ENCODE measurements around the gene PTPRG. TPM values are rescaled to one million over a fixed set of nuclear protein-coding genes. Genes with fewer than 3 reads are reported as not detected.

Gene PTPRG
- 176 and 181 TPM in 2 replicates for total RNA-seq (2013; cell fraction: nucleolus; rRNA removed)
- total RNA-seq (2014; rRNA removed) (2.5 and 3.0 TPM in 2 replicates), total RNA-seq (2014; rRNA removed; fragmentation: Illumina TruSeq; extraction: Trizol) (2.3 and 2.4 TPM in 2 replicates), total RNA-seq (2021) (3.0 and 3.2 TPM in 2 replicates), polyA plus RNA-seq (2011; rRNA removed) (20.7 and 22.2 TPM in 2 replicates), polyA plus RNA-seq (2014; fragmentation: Illumina TruSeq; extraction: Trizol) (1.7 and 2.0 TPM in 2 replicates), polyA plus RNA-seq (2014; fragmentation: Nextera tagmentation; extraction: Ambion mirVana) (under 1 TPM; 0.29 to 0.42 TPM), polyA plus RNA-seq (2014; rRNA removed) (1.0 and 1.3 TPM in 2 replicates), polyA plus RNA-seq (2016; fragmentation: Nextera tagmentation; extraction: Ambion mirVana) (under 1 TPM; 0.62 to 0.72 TPM), polyA minus RNA-seq (2011; rRNA and poly(A)+ RNA removed) (77.6 and 83.6 TPM in 2 replicates), Bru-seq, nascent RNA (percentile 63 among the genes with signal in this experiment), BruChase-seq, experiment 1, labeled RNA remaining after a 6-hour chase (percentile 63 among the genes with signal in this experiment), BruChase-seq, experiment 2, labeled RNA remaining after a 2-hour chase (percentile 59 among the genes with signal in this experiment)
- polyA plus RNA-seq (2011; ENCODE audit: low read depth): 0.09 TPM
- polyA plus RNA-seq (2011; cell fraction: cytosol; rRNA removed): 13.0 and 15.2 TPM in 2 replicates
- polyA plus RNA-seq (2011; cell fraction: nucleus; rRNA removed): 26.3 and 30.4 TPM in 2 replicates
- polyA plus RNA-seq (2012): 0.05 and 0.06 TPM in 2 replicates
- polyA minus RNA-seq (2011; cell fraction: cytosol; rRNA and poly(A)+ RNA removed): 24.1 and 26.8 TPM in 2 replicates
- polyA minus RNA-seq (2011; cell fraction: nucleus; rRNA and poly(A)+ RNA removed): 86.3 and 180 TPM in 2 replicates
- long read RNA-seq, experiment 1, partial matches to known transcripts: 5 of 8 reads
- long read RNA-seq, experiment 1, other reads (novel, unspliced or antisense): 3 of 8 reads
- long read RNA-seq, experiment 2, partial matches to known transcripts: 14 of 40 reads
- long read RNA-seq, experiment 2, other reads (novel, unspliced or antisense): 26 of 40 reads

DNA sequence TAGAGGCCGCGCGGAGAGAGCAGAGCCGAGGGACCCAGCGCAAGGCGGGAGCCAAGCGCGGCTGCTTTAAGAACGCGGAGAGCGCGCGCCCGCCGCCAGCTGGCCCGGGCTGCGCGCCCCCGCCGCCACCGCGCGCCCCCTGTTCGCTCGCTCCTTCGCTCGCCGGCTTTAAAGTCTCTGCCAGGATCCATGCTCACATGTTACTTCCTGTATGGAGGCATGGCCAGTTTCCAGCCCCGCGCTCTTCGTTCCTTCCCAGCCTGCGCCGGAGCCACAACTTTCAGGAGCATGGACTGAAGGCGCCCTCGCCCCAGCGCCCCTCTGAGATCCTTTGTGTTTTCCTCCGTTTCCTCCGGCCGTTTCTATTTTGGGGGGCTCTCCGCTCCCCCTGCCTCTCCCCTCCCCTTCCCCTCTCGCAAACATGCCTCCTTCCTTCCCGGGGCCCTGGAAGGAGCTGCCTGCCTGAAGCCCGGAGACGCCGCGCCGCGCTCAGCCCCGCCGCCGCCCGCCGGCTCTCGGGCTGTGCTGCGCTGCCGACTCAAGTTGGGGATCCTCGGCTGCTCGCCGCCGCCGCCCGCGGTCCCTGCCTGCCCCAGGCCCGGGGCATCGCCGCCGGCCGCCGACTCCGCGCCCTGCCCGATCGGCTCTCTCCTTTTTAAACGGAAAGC is at the start of gene PTPRG:
Gene PTPRG, plus strand, starts transcription at position 198 of the 668 bp plus-strand sequence. CDS start 717 bp downstream, outside the sequence.
- ATAC-seq (peak; percentile 61), DNase-seq (ENCODE audit: low read depth, low spot score) (no peak), FAIRE-seq (no peak)
- POLR2A ChIA-PET: interaction anchor here (0.5 to 3.4 kb wide), 16 partner anchors 9 to 1483 kb away, joined by 3 to 15 read pairs (median 6); no protein-coding TSS in a partner anchor
- Histone ChIP-seq H3K9ac (ENCODE audit: control insufficient read depth, insufficient read depth, low read length) (no peak within 1 kb of the TSS), H3K27me3 (replicated peaks in 1 of 2; ENCODE audit: control insufficient read depth in 2 of 2, insufficient read depth in 2 of 2, low read length in 1 of 2) (peaks cover 5 to 20% of the 10 kb centered on the region in 2 experiments), H3K27ac (ENCODE audit: control insufficient read depth, insufficient read depth) (no peak within 1 kb of the TSS), H3K4me3 (peak within 1 kb of the TSS; percentile 59), H3K4me1 (ENCODE audit: control insufficient read depth, insufficient read depth, low read length) (no peaks in the 10 kb centered on the region), H2AFZ (ENCODE audit: control insufficient read depth, low read depth, low read length) (no peak within 1 kb of the TSS), H3K36me3 (ENCODE audit: control insufficient read depth in 2 of 2, insufficient read depth in 2 of 2, low read length in 1 of 2) (no peaks in the 10 kb centered on the region), H4K20me1 (ENCODE audit: control insufficient read depth, insufficient read depth) (no peaks in the 10 kb centered on the region), H3K9me3 (replicated peaks; ENCODE audit: control insufficient read depth, insufficient read depth, low read length) (no peaks in the 10 kb centered on the region; the same call in 2 of the 3 replicates), H3K79me2 (ENCODE audit: control insufficient read depth, insufficient read depth, low read length) (no peaks in the 10 kb centered on the region), H3K4me2 (ENCODE audit: control insufficient read depth, insufficient read depth) (peak within 1 kb of the TSS; percentile 70)
- RAD21 ChIA-PET (ENCODE audit: unreplicated experiment): interaction anchor here (0.6 to 2.5 kb wide), 20 partner anchors 9 to 554 kb away, joined by 3 to 9 read pairs (median 4); no protein-coding TSS in a partner anchor
- CTCF ChIA-PET: interaction anchor here (0.6 to 1.4 kb wide), 10 partner anchors 17 to 627 kb away, joined by 3 to 12 read pairs (median 3); no protein-coding TSS in a partner anchor
- SMC1A ChIA-PET (ENCODE audit: uncharacterized antibody, unreplicated experiment): interaction anchor here (0.7 to 1.8 kb wide), 12 partner anchors 16 to 626 kb away, joined by 3 to 5 read pairs (median 3); no protein-coding TSS in a partner anchor
- intact Hi-C loops (cut with micrococcal nuclease; ENCODE audit: unreplicated experiment) (loop anchor here (5.0 to 10.0 kb wide), 8 partner anchors 76 to 626 kb away; no protein-coding TSS in a partner anchor), in situ Hi-C loops (cut with MboI) (loop anchor here (10.0 kb wide), 1 partner anchor 623 kb away; no protein-coding TSS in a partner anchor)
- BruUV-seq (replicated peaks): TSS peak; percentile 48
- WGBS (ENCODE audit: insufficient coverage, insufficient replicate concordance, low lambda C conversion rate, missing lambda C conversion rate): 4% methylated on average over 69 of the region's 74 CpGs
- TF ChIP-seq, protein P1, sequence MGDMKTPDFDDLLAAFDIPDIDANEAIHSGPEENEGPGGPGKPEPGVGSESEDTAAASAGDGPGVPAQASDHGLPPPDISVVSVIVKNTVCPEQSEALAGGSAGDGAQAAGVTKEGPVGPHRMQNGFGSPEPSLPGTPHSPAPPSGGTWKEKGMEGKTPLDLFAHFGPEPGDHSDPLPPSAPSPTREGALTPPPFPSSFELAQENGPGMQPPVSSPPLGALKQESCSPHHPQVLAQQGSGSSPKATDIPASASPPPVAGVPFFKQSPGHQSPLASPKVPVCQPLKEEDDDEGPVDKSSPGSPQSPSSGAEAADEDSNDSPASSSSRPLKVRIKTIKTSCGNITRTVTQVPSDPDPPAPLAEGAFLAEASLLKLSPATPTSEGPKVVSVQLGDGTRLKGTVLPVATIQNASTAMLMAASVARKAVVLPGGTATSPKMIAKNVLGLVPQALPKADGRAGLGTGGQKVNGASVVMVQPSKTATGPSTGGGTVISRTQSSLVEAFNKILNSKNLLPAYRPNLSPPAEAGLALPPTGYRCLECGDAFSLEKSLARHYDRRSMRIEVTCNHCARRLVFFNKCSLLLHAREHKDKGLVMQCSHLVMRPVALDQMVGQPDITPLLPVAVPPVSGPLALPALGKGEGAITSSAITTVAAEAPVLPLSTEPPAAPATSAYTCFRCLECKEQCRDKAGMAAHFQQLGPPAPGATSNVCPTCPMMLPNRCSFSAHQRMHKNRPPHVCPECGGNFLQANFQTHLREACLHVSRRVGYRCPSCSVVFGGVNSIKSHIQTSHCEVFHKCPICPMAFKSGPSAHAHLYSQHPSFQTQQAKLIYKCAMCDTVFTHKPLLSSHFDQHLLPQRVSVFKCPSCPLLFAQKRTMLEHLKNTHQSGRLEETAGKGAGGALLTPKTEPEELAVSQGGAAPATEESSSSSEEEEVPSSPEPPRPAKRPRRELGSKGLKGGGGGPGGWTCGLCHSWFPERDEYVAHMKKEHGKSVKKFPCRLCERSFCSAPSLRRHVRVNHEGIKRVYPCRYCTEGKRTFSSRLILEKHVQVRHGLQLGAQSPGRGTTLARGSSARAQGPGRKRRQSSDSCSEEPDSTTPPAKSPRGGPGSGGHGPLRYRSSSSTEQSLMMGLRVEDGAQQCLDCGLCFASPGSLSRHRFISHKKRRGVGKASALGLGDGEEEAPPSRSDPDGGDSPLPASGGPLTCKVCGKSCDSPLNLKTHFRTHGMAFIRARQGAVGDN (IDR thresholded peaks at IDR 0.05): no peak
- TF ChIP-seq HCFC1 (IDR thresholded peaks at IDR 0.05; ENCODE audit: low read length): peak; percentile 9; the same call in 1 of the 2 replicates
- TF ChIP-seq, protein P2, sequence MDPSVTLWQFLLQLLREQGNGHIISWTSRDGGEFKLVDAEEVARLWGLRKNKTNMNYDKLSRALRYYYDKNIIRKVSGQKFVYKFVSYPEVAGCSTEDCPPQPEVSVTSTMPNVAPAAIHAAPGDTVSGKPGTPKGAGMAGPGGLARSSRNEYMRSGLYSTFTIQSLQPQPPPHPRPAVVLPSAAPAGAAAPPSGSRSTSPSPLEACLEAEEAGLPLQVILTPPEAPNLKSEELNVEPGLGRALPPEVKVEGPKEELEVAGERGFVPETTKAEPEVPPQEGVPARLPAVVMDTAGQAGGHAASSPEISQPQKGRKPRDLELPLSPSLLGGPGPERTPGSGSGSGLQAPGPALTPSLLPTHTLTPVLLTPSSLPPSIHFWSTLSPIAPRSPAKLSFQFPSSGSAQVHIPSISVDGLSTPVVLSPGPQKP (IDR thresholded peaks at IDR 0.05; ENCODE audit: low read depth, low read length): no peak
- TF ChIP-seq SMARCA5 (IDR thresholded peaks at IDR 0.05): no peak
- no peak for TF ChIP-seq SUZ12 (IDR thresholded peaks at IDR 0.05; ENCODE audit: unreplicated experiment)
- TF ChIP-seq, protein P3, sequence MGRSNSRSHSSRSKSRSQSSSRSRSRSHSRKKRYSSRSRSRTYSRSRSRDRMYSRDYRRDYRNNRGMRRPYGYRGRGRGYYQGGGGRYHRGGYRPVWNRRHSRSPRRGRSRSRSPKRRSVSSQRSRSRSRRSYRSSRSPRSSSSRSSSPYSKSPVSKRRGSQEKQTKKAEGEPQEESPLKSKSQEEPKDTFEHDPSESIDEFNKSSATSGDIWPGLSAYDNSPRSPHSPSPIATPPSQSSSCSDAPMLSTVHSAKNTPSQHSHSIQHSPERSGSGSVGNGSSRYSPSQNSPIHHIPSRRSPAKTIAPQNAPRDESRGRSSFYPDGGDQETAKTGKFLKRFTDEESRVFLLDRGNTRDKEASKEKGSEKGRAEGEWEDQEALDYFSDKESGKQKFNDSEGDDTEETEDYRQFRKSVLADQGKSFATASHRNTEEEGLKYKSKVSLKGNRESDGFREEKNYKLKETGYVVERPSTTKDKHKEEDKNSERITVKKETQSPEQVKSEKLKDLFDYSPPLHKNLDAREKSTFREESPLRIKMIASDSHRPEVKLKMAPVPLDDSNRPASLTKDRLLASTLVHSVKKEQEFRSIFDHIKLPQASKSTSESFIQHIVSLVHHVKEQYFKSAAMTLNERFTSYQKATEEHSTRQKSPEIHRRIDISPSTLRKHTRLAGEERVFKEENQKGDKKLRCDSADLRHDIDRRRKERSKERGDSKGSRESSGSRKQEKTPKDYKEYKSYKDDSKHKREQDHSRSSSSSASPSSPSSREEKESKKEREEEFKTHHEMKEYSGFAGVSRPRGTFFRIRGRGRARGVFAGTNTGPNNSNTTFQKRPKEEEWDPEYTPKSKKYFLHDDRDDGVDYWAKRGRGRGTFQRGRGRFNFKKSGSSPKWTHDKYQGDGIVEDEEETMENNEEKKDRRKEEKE (IDR thresholded peaks at IDR 0.05): 0 out of 2 replicates have a peak, but pooled peaks have one; percentile 30
- no peak for TF ChIP-seq NR2C1 (IDR thresholded peaks at IDR 0.05)
